HL-60 (cell line): ENCODE results near the gene ASTN2.

Experiments
- CTCF ChIP-seq: IDR thresholded peaks from one replicate; pipeline ENCODE4 v1.5.1; 2011; ENCODE audit warnings: low read length, control low read depth, inconsistent platforms; ENCODE audit not compliant: insufficient read depth
- GABPA ChIP-seq: IDR thresholded peaks from 2 replicates; pipeline ENCODE4 v1.6.1; 2012; ENCODE audit warnings: low read depth
- POLR2AphosphoS5 ChIP-seq: IDR thresholded peaks from 2 replicates; pipeline ENCODE4 v1.6.1; 2012; ENCODE audit warnings: low read depth
- REST ChIP-seq: IDR thresholded peaks from 2 replicates; pipeline ENCODE4 v1.6.1; 2012; ENCODE audit warnings: low read depth; ENCODE audit not compliant: insufficient replicate concordance
- SPI1 ChIP-seq: IDR thresholded peaks from 2 replicates; pipeline ENCODE4 v1.6.1; 2012; ENCODE audit warnings: low read depth, mild to moderate bottlenecking, borderline replicate concordance

DNA sequence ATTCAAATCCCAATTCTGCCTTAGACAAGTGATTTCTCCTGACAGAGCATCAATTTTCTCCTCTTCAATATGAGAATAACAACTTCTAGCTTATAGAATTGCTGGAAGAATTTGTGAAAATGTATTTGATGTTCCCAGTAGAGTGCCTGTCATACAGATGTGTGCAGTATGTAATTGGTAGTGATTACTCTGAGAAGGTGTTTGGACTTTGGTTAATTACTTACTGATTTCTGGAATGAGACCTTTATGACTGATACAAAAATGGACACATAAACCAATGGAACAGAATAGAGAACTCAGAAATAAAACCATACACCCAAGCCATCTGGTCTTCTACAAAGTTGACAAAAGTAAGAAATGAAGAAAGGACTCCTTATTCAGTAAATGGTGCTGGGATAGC lies 829.7 kb downstream of the ASTN2 start:
- TF ChIP-seq CTCF (no peak), POLR2AphosphoS5 (no peak), GABPA (no peak), REST (no peak), SPI1 (no peak)
